Activated CD8-positive, alpha-beta memory T cell treated with anti-CD3 and anti-CD28 coated beads, Interleukin-2, amount 50 U/mL, for 24 hours (primary cell): ENCODE measurements around the gene RDX.
"Not testable (repeated sequence)": the region's sequence is repeated elsewhere in the genome, so short reads cannot be mapped to it uniquely, and the experiment has no call there.

ENCODE experiments used
- DNase-seq: peaks from one replicate; pipeline ENCODE4 v3.0.0-alpha.2; 2020; ENCODE audit errors: extremely low read depth

RDX gene

GRCh38 chr11:110305169-110306018, 9.0 kb upstream of the RDX start:
- no peak for DNase-seq

GRCh38 chr11:110303414-110303826, 7.0 kb upstream of the RDX start:
- no peak for DNase-seq

- DNase-seq = no peak
Measured at GRCh38 chr11:110301577-110301976, 5.2 kb upstream of the RDX start.

- no peak for DNase-seq
Measured at GRCh38 chr11:110301032-110301431, 4.6 kb upstream of the RDX start.

GRCh38 chr11:110299006-110299785, 2.8 kb upstream of the RDX start:
- DNase-seq = no peak

GRCh38 chr11:110298301-110298765, 1.9 kb upstream of the RDX start:
- no peak for DNase-seq

GRCh38 chr11:110297726-110298300, 1.4 kb upstream of the RDX start:
- DNase-seq = no peak

- DNase-seq = no peak
Measured at GRCh38 chr11:110297076-110297725, 787 bp upstream of the RDX start.

- DNase-seq = no peak
Measured at GRCh38 chr11:110295531-110296225, 736 bp downstream of the RDX start.

GRCh38 chr11:110295086-110295485, 1.3 kb downstream of the RDX start:
- no peak for DNase-seq

- DNase-seq = no peak
Measured at GRCh38 chr11:110294509-110294908, 1.9 kb downstream of the RDX start.

- no peak for DNase-seq
Measured at GRCh38 chr11:110293389-110293788, 3.0 kb downstream of the RDX start.

- not testable (repeated sequence) for DNase-seq
Measured at GRCh38 chr11:110292146-110292545, 4.3 kb downstream of the RDX start.

- DNase-seq = no peak
Measured at GRCh38 chr11:110290591-110291334, 5.7 kb downstream of the RDX start.

GRCh38 chr11:110289472-110289871, 6.9 kb downstream of the RDX start:
- no peak for DNase-seq

- no peak for DNase-seq
Measured at GRCh38 chr11:110287537-110287936, 8.9 kb downstream of the RDX start.

GRCh38 chr11:110286298-110287040, 9.9 kb downstream of the RDX start:
- DNase-seq = no peak

- DNase-seq = no peak
Measured at GRCh38 chr11:110283862-110284261, 12.6 kb downstream of the RDX start.

- DNase-seq = not testable (repeated sequence)
Measured at GRCh38 chr11:110280595-110280994, 15.8 kb downstream of the RDX start.

GRCh38 chr11:110279881-110280280, 16.5 kb downstream of the RDX start:
- no peak for DNase-seq
